Stomach (tissue), 9 donors: ENCODE results near the gene FAM110D. TPM values are rescaled to one million over a fixed set of nuclear protein-coding genes. Genes with fewer than 3 reads are reported as not detected.

Source experiments
- DNase-seq, 2 donors: peaks; one replicate each; pipeline versions ENCODE4 v3.0.0 to v3.0.0-alpha.2; 2013 to 2019
- H3K27ac ChIP-seq, 5 donors: fragments of 200-600 bp in 4 of 5; sonication (generic) in 4 of 5; one replicate each; pipeline ENCODE4 v1.5.1; 2013 to 2019; ENCODE audit warnings: mild to moderate bottlenecking in 1 of 5, moderate library complexity in 1 of 5
- H3K27me3 ChIP-seq, 3 donors: fragments of 200-600 bp; sonication (generic); one replicate each; pipeline ENCODE4 v1.5.1; 2017 to 2019; ENCODE audit warnings: mixed run types in 1 of 3
- H3K36me3 ChIP-seq, 4 donors: fragments of 200-600 bp; sonication (generic); 1 replicate in 3 of 4; 2 replicates in 1 of 4; pipeline ENCODE4 v1.5.1; 2016 to 2019
- H3K4me1 ChIP-seq, 4 donors: fragments of 200-600 bp; sonication (generic); one replicate each; pipeline ENCODE4 v1.5.1; 2016 to 2019
- H3K4me3 ChIP-seq, 4 donors: fragments of 200-600 bp; sonication (generic) in 3 of 4; one replicate each; pipeline ENCODE4 v1.5.1; 2016 to 2019; ENCODE audit warnings: mild to moderate bottlenecking in 1 of 4
- H3K9me3 ChIP-seq, 4 donors: fragments of 200-600 bp; sonication (generic); one replicate each; pipeline ENCODE4 v1.5.1; 2016 to 2019
- EP300 ChIP-seq: sonication (generic); formaldehyde crosslinking; IDR thresholded peaks from one replicate; pipeline ENCODE4 v1.6.1; 2017; ENCODE audit warnings: antibody characterized with exemption
- POLR2A ChIP-seq, 4 donors: fragments of 450-650 bp; IDR thresholded peaks; one replicate each; pipeline ENCODE4 v1.6.1; 2016; ENCODE audit warnings: antibody characterized with exemption in 4 of 4, control low read depth in 2 of 4, mild to moderate bottlenecking in 1 of 4, moderate library complexity in 1 of 4
- POLR2AphosphoS5 ChIP-seq, 3 donors: sonication (generic); formaldehyde crosslinking; IDR thresholded peaks; one replicate each; pipeline ENCODE4 v1.6.1; 2016; ENCODE audit warnings: antibody characterized with exemption in 3 of 3
- WGBS, 5 donors: extraction: QIAGEN DNeasy Blood & Tissue Kit in 3 of 5; methylation state at CpG; one replicate each; pipeline versions ENCODE4 v1.1.5 to v1.1.7; 2013 to 2018; 5-methylcytosine and 5-hydroxymethylcytosine counted together
- intact Hi-C: fragments of 100-400 bp; cut with DNase I; formaldehyde crosslinking; loops from one replicate; pipeline ENCODE4 v1.15.1; 2023; ENCODE audit warnings: low total_unique reads
- polyA plus RNA-seq, 3 donors: library from polyadenylated mRNA; stranded (reverse); fragments of 200-250 nt; gene quantifications; one replicate each; pipeline ENCODE4 v1.2.3, GENCODE V29; 2013
- total RNA-seq, 5 donors: library from RNA; depleted of rRNA; stranded (reverse); fragments of >200 nt; gene quantifications; one replicate each; pipeline versions ENCODE4 v1.1.0 to v1.2.3, GENCODE V29; 2014 to 2016
- TF ChIP-seq, protein P1 (sequence below), 7 experiments: fragments of 450-650 bp in 4 of 7; fragments of 200-600 bp in 3 of 7; sonication (generic) in 3 of 7; IDR thresholded peaks; one replicate each; pipeline ENCODE4 v1.5.1; 2016 to 2019; ENCODE audit warnings: antibody characterized with exemption in 7 of 7, control low read depth in 2 of 7, mild to moderate bottlenecking in 1 of 7
- donor health status: healthy with polysubstance abuse.
- donor health status: Bipolar disorder and iron deficiency.
- donor health status: healthy.

Gene FAM110D
- total and polyA plus RNA-seq, 8 donors, result 1.00 to 15.6 (median 1.4) TPM; not detected in 3

GRCh38 chr1:26190373-26190987 is 31.6 kb downstream of the FAM110D start, which contains the start of gene CATSPER4:
CATSPER4 (plus strand) TSS chr1:26190602; CDS start chr1:26190628, 26 bp downstream.
- TF ChIP-seq, protein P1, sequence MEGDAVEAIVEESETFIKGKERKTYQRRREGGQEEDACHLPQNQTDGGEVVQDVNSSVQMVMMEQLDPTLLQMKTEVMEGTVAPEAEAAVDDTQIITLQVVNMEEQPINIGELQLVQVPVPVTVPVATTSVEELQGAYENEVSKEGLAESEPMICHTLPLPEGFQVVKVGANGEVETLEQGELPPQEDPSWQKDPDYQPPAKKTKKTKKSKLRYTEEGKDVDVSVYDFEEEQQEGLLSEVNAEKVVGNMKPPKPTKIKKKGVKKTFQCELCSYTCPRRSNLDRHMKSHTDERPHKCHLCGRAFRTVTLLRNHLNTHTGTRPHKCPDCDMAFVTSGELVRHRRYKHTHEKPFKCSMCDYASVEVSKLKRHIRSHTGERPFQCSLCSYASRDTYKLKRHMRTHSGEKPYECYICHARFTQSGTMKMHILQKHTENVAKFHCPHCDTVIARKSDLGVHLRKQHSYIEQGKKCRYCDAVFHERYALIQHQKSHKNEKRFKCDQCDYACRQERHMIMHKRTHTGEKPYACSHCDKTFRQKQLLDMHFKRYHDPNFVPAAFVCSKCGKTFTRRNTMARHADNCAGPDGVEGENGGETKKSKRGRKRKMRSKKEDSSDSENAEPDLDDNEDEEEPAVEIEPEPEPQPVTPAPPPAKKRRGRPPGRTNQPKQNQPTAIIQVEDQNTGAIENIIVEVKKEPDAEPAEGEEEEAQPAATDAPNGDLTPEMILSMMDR (IDR thresholded peaks at IDR 0.05), result no peak
- TF ChIP-seq POLR2A (IDR thresholded peaks at IDR 0.05) (no peak), POLR2AphosphoS5 (IDR thresholded peaks at IDR 0.05) (no peak), EP300 (no peak)

DNA sequence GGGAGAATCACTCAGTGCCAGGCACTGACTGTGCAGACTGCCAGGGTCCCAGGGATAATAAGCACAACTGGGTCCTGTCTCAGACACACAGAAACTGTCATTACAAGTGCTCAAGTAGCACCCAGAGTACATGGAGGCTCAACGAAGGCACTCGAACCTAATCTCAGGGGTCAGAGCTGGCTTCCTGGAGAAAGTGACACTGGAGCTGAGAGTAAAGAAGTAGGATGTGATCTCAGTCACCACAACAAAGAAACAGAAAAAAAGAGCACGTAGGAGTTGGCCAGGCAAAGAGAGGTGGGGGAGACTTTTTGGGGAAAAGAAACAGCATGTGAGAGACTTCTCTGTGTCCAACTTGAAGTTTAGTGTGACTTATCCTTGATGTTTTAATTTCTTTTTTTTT is 32.9 kb downstream of the FAM110D start:
- Histone ChIP-seq H3K36me3 (peaks cover 0 to 29% (median 25%) of the 10 kb centered on the region in 4 donors), H3K27ac (no peak overlapping the region), H3K4me3 (no peak overlapping the region), H3K27me3 (no peaks in the 10 kb centered on the region), H3K9me3 (no peaks in the 10 kb centered on the region), H3K4me1 (no peaks in the 10 kb centered on the region)
- intact Hi-C loops, result no loop called here
- 33 to 59% (median 53%) methylated on average over 3 of the region's 3 CpGs for WGBS, 5 donors
- TF ChIP-seq, protein P1 (IDR thresholded peaks at IDR 0.05), result no peak
- no peak for TF ChIP-seq POLR2AphosphoS5 (IDR thresholded peaks at IDR 0.05)
- TF ChIP-seq EP300, result no peak
- TF ChIP-seq POLR2A (IDR thresholded peaks at IDR 0.05), result no peak
- no peak for DNase-seq

More at GRCh38 chr1:26190373-26190987, 31.6 kb downstream of the FAM110D start, which contains the start of gene CATSPER4:
- no peaks in the 10 kb centered on the region for H3K9me3 ChIP-seq
- no peaks in the 10 kb centered on the region for H3K4me1 ChIP-seq
- H3K4me3 ChIP-seq, result no peak within 1 kb of the TSS
- WGBS, 5 donors, result 45 to 55% (median 49%) methylated on average over 16 of the region's 16 CpGs
- intact Hi-C loops, result no loop called here
- H3K27ac ChIP-seq, result no peak within 1 kb of the TSS
- no peaks in the 10 kb centered on the region for H3K27me3 ChIP-seq
- H3K36me3 ChIP-seq, result peaks cover 0 to 40% (median 32%) of the 10 kb centered on the region in 4 donors
- DNase-seq, result peak in 1 of 2 donors; percentile 41

DNA sequence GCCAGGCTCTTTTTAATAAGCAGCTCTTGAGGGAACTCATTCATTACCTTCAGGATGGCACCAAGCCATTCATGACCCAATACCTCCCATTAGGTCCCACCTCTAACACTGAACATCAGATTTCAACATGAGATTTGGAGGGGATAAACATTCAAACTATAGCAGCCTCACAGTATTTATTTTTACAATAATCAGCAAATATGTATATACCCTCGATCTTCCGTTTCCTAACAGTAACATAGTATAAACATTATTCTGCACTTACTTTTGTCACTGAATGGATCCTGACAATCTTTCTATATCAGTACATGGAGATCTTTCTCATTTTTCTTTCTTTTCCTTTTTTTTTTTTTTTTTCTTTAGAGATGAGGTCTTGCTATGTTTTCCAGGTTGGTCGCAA is 36.9 kb downstream of the FAM110D start:
- no peak for DNase-seq

DNA sequence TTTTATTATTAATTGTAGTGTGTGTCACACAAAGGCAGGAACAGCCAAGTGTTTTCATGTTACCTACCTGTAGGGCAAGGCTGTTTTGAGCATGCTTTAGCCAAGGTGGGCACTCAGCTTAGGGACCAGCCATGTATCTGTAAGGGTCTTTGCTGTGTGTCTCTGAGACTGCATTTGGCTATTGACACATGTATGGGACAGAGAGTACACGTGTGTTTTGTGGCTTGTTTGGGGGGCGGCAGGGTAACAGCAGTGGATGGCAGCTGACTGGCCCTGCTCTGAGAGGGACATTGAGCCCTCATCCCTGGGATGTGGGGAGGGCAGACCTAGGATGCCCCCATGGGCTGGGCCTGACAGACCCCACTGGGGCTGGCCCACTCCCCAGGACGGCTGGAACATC is 38.4 kb downstream of the FAM110D start:
- no peak for DNase-seq
- intact Hi-C loops, result no loop called here
- no peak for TF ChIP-seq POLR2AphosphoS5 (IDR thresholded peaks at IDR 0.05)
- TF ChIP-seq EP300, result no peak
- TF ChIP-seq POLR2A (IDR thresholded peaks at IDR 0.05), result no peak
- TF ChIP-seq, protein P1 (IDR thresholded peaks at IDR 0.05), result no peak
- Histone ChIP-seq H3K36me3 (no peaks in the 10 kb centered on the region), H3K9me3 (no peaks in the 10 kb centered on the region), H3K27me3 (peaks cover 0 to 9% (median 5%) of the 10 kb centered on the region in 3 donors), H3K27ac (no peak overlapping the region), H3K4me3 (no peak overlapping the region), H3K4me1 (peaks cover 0 to 7% (median 3%) of the 10 kb centered on the region in 4 donors)
- 80 to 92% (median 89%) methylated on average over 3 of the region's 3 CpGs for WGBS, 5 donors

More for the DNA sequence above, 36.9 kb downstream of the FAM110D start:
- Histone ChIP-seq H3K4me3 (no peak overlapping the region), H3K27me3 (peaks cover 0 to 5% (median 2%) of the 10 kb centered on the region in 3 donors), H3K27ac (no peak overlapping the region), H3K9me3 (no peaks in the 10 kb centered on the region), H3K4me1 (peaks cover 0 to under 1% (median 0%) of the 10 kb centered on the region in 4 donors), H3K36me3 (no peaks in the 10 kb centered on the region)
- TF ChIP-seq EP300, result no peak
- no peak for TF ChIP-seq POLR2A (IDR thresholded peaks at IDR 0.05)
- no peak for TF ChIP-seq POLR2AphosphoS5 (IDR thresholded peaks at IDR 0.05)
- TF ChIP-seq, protein P1 (IDR thresholded peaks at IDR 0.05), result no peak
- WGBS, 5 donors, result 52 to 87% (median 65%) methylated on average over 3 of the region's 3 CpGs
- intact Hi-C loops, result no loop called here
